HG03196 (cell line): ENCODE data around the gene SPRR2B.
"Not testable (repeated sequence)": the region's sequence is repeated elsewhere in the genome, so short reads cannot be mapped to it uniquely, and the experiment has no call there.

Source experiments
- ATAC-seq: cut with Tn5 transposase; IDR thresholded peaks from one replicate; pipeline ENCODE4 v1.9.1; 2021; ENCODE audit not compliant: unreplicated experiment

The SPRR2B gene

GRCh38 chr1:153035211-153035610 is 36.2 kb downstream of the SPRR2B start:
- no peak for ATAC-seq

- no peak for ATAC-seq
Measured at GRCh38 chr1:153032677-153033308, 38.6 kb downstream of the SPRR2B start.

- ATAC-seq: no peak
Measured at GRCh38 chr1:153032073-153032472, 39.3 kb downstream of the SPRR2B start.

GRCh38 chr1:153030895-153031294 is 40.5 kb downstream of the SPRR2B start, which contains the start of gene SPRR1B:
SPRR1B (plus strand) TSS chr1:153031203; CDS start chr1:153032346, 1,143 bp downstream.
- ATAC-seq: no peak

GRCh38 chr1:153028766-153029165 is 42.6 kb downstream of the SPRR2B start:
- no peak for ATAC-seq

- ATAC-seq: no peak
Measured at GRCh38 chr1:153025797-153026196, 45.6 kb downstream of the SPRR2B start.

GRCh38 chr1:153024413-153024812 is 47.0 kb downstream of the SPRR2B start:
- ATAC-seq: no peak

- ATAC-seq: no peak
Measured at GRCh38 chr1:153023109-153023508, 48.3 kb downstream of the SPRR2B start.

- not testable (repeated sequence) for ATAC-seq
Measured at GRCh38 chr1:153022340-153022739, 49.1 kb downstream of the SPRR2B start.

GRCh38 chr1:153021829-153022228 is 49.6 kb downstream of the SPRR2B start:
- ATAC-seq: not testable (repeated sequence)
